Esophagus squamous epithelium (tissue), 4 donors: ENCODE data around the gene FHOD3.

Experiments
- CTCF ChIP-seq, 6 experiments: fragments of 450-650 bp in 4 of 6; fragments of 200-600 bp in 2 of 6; sonication (generic) in 2 of 6; IDR thresholded peaks; one replicate each; pipeline ENCODE4 v1.5.1; 2016 to 2019; ENCODE audit warnings: antibody characterized with exemption in 6 of 6, mild to moderate bottlenecking in 4 of 6, moderate library complexity in 4 of 6
- POLR2A ChIP-seq, 4 donors: fragments of 450-650 bp; IDR thresholded peaks; one replicate each; pipeline ENCODE4 v1.6.1; 2017; ENCODE audit warnings: antibody characterized with exemption in 4 of 4, mild to moderate bottlenecking in 4 of 4, moderate library complexity in 3 of 4

GRCh38 chr18:36457683-36458082 lies 160.2 kb downstream of the FHOD3 start:
- TF ChIP-seq CTCF (IDR thresholded peaks at IDR 0.05) (no peak), POLR2A (IDR thresholded peaks at IDR 0.05) (no peak)
